HepG2 (cell line): ENCODE data around the gene TP53TG5. TPM values are rescaled to one million over a fixed set of nuclear protein-coding genes. Genes with fewer than 3 reads are reported as not detected.

Experiments
- AGO2 ChIP-seq: fragments of 200-400 bp; formaldehyde crosslinking; optimal IDR thresholded peaks from 2 replicates; pipeline ENCODE3; 2017; ENCODE audit warnings: mild to moderate bottlenecking, low read depth, low read length, moderate library complexity
- AHDC1 ChIP-seq: sonication (generic); formaldehyde crosslinking; IDR thresholded peaks from 2 replicates; pipeline ENCODE4 v1.5.1; 2020; ENCODE audit warnings: mild to moderate bottlenecking, missing genetic modification reagents, borderline replicate concordance
- ETV6 ChIP-seq: sonication (generic); formaldehyde crosslinking; conservative IDR thresholded peaks from 2 replicates; pipeline ENCODE4 v1.4.0; 2020; ENCODE audit warnings: missing genetic modification reagents
- GABPB1 ChIP-seq: IDR thresholded peaks from 2 replicates; pipeline ENCODE4 v1.6.1; 2016; ENCODE audit warnings: mild to moderate bottlenecking, missing genetic modification reagents, moderate library complexity, missing compliant biosample characterization
- MAZ ChIP-seq, 2 experiments: sonication (generic) in 1 of 2; formaldehyde crosslinking in 1 of 2; IDR thresholded peaks; 2 replicates each; pipeline versions ENCODE4 v1.5.0 to v1.6.1; 2012 to 2020; ENCODE audit warnings: low read depth in 2 of 2, mild to moderate bottlenecking in 2 of 2, borderline replicate concordance in 1 of 2, improper control_type of control experiment in 1 of 2, low read length in 1 of 2, missing genetic modification reagents in 1 of 2, moderate library complexity in 1 of 2
- MEIS1 ChIP-seq: sonication (generic); formaldehyde crosslinking; IDR thresholded peaks from 2 replicates; pipeline ENCODE4 v1.9.0; 2021; ENCODE audit warnings: mild to moderate bottlenecking, missing genetic modification reagents, moderate library complexity, borderline replicate concordance
- RELA ChIP-seq: sonication (generic); formaldehyde crosslinking; IDR thresholded peaks from 2 replicates; pipeline ENCODE4 v1.4.0; 2020; ENCODE audit warnings: missing genetic modification reagents
- TCF12 ChIP-seq, 2 experiments: fragments of 450-650 bp in 1 of 2; sonication (generic) in 1 of 2; formaldehyde crosslinking in 1 of 2; IDR thresholded peaks; 2 replicates each; pipeline versions ENCODE4 v1.6.1 to v1.8.0; 2017 to 2022; ENCODE audit warnings: antibody characterized with exemption in 1 of 2, mild to moderate bottlenecking in 1 of 2, missing genetic modification reagents in 1 of 2, moderate library complexity in 1 of 2
- TSC22D2 ChIP-seq: sonication (generic); formaldehyde crosslinking; IDR thresholded peaks from 2 replicates; pipeline ENCODE4 v1.5.1; 2020; ENCODE audit warnings: missing genetic modification reagents, mild to moderate bottlenecking, borderline replicate concordance
- ZMAT3 ChIP-seq: sonication (generic); formaldehyde crosslinking; conservative IDR thresholded peaks from 2 replicates; pipeline ENCODE4 v1.7.0; 2021; ENCODE audit warnings: missing genetic modification reagents
- ZNF138 ChIP-seq: sonication (generic); formaldehyde crosslinking; IDR thresholded peaks from 2 replicates; pipeline ENCODE4 v1.5.0; 2020; ENCODE audit warnings: mild to moderate bottlenecking, low read depth, missing genetic modification reagents
- ZNF143 ChIP-seq: sonication (generic); formaldehyde crosslinking; IDR thresholded peaks from 2 replicates; pipeline ENCODE4 v1.4.0; 2020; ENCODE audit warnings: missing genetic modification reagents
- ZNF30 ChIP-seq: sonication (generic); formaldehyde crosslinking; IDR thresholded peaks from 2 replicates; pipeline ENCODE4 v1.5.0; 2020; ENCODE audit warnings: mild to moderate bottlenecking, missing genetic modification reagents
- ZNF546 ChIP-seq: sonication (generic); formaldehyde crosslinking; conservative IDR thresholded peaks from 2 replicates; pipeline ENCODE4 v1.8.1; 2023; ENCODE audit warnings: mild to moderate bottlenecking, missing genetic modification reagents
- ZNF646 ChIP-seq: sonication (generic); formaldehyde crosslinking; IDR thresholded peaks from 2 replicates; pipeline ENCODE4 v1.9.0; 2021; ENCODE audit warnings: mild to moderate bottlenecking, missing genetic modification reagents
- polyA plus RNA-seq, 8 experiments: library from polyadenylated mRNA; depleted of rRNA in 3 of 8; stranded (reverse) in 7 of 8; unstranded in 1 of 8; fragments of >200 nt; fragmentation: Illumina TruSeq in 4 of 8; extraction: Trizol in 4 of 8; gene quantifications; 2 replicates each; pipeline versions ENCODE4 v1.2.1 to v1.2.3, GENCODE V29; 2011 to 2016; ENCODE audit warnings: low read depth in 4 of 8, missing spikeins in 1 of 8, mixed read lengths in 1 of 8; ENCODE audit not compliant: insufficient read depth in 1 of 8
- total RNA-seq, 5 experiments: library from RNA; depleted of rRNA; stranded (reverse); fragments of >200 nt; fragmentation: Illumina TruSeq; extraction: Trizol; gene quantifications; 2 replicates each; pipeline ENCODE4 v1.2.3, GENCODE V29; 2016; ENCODE audit warnings: low read depth in 1 of 5

The TP53TG5 gene
- total and polyA plus RNA-seq, 2 of the 13 experiments (the other 11 are each of a cell fraction or from before 2014, with no cell fraction given) = 0.11 TPM; not detected in 1

DNA sequence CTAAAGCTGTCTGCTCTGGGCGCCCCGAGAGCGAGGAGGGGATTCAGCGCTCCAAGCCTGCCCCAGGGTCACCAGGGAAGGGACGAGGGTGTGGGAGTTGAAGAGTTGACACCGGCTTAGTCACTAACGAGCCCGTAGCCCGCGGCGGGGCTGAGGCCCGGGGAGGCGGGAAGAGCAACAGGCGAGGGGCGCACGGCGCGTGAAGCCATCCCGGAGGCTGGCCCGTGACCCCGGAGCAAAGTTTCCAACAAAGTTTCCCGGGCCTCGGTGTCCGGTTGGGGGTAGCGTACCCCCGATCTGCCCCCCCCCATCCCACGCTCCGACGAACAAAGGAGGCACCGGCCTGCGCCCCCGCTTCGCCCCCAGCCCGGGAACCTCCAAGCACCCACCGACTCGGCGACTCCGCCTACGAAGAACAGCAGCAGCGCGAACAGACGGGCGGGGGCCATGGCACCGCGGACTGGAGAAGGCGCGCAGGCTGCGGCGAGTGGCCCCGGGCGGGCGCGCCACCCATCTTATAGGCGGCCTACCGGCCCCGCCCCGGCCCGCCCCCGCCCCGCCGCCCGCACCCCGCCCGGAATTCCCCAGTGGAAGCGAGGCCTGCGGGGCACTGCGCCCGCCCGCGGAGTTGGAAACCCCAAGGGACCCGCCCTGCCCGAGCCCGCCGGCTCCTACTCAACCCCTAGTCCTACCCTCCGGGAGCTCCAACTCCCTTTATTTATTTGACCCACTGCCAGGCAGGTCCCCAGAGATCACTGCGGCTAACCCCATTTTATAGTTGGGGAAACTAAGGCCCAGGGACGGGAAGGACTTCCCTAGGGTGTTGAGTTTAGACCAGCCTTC, 30.0 kb downstream of the TP53TG5 start, which contains the start of gene SDC4 (continued):
- TF ChIP-seq ZNF30 = no peak
- TF ChIP-seq ZNF138 (CRISPR knock-in tag) = peak; percentile 67; the same call in 1 of the 2 replicates
- TF ChIP-seq MAZ (IDR thresholded peaks at IDR 0.05; ENCODE audit: borderline replicate concordance, low read depth, low read length) = peak; percentile 36; the same call in 1 of the 2 replicates
- TF ChIP-seq MAZ (CRISPR knock-in tag; IDR thresholded peaks at IDR 0.05; ENCODE audit: low read depth) = peak; percentile 73; the same call in 1 of the 2 replicates
- no peak for TF ChIP-seq TCF12 (IDR thresholded peaks at IDR 0.05)
- peak; percentile 82; the same call in 1 of the 2 replicates for TF ChIP-seq TCF12 (CRISPR knock-in tag; IDR thresholded peaks at IDR 0.05)
- TF ChIP-seq AHDC1 (CRISPR knock-in tag) = no peak
- peak; percentile 76 for TF ChIP-seq GABPB1 (CRISPR knock-in tag)
- no peak for TF ChIP-seq ZNF143
- TF ChIP-seq ETV6 = peak; percentile 88; the same call in 1 of the 2 replicates
- peak; percentile 88 for TF ChIP-seq ZMAT3 (CRISPR knock-in tag)
- peak; percentile 96 for TF ChIP-seq AGO2
- TF ChIP-seq TSC22D2 (CRISPR knock-in tag) = 0 out of 2 replicates have a peak, but pooled peaks have one; percentile 37
- peak; percentile 94; the same call in 1 of the 2 replicates for TF ChIP-seq ZNF546 (CRISPR knock-in tag)
- peak; percentile 87; the same call in 1 of the 2 replicates for TF ChIP-seq RELA (CRISPR knock-in tag)
- 0 out of 2 replicates have a peak, but pooled peaks have one; percentile 70 for TF ChIP-seq MEIS1 (CRISPR knock-in tag)
- peak; percentile 58; the same call in 1 of the 2 replicates for TF ChIP-seq ZNF646 (CRISPR knock-in tag)
